Testis (tissue), 2 donors: ENCODE data around the gene INF2.

Source experiments
- CTCF ChIP-seq, 3 experiments: fragments of 450-650 bp in 2 of 3; fragments of 200-600 bp in 1 of 3; sonication (generic) in 1 of 3; IDR thresholded peaks; one replicate each; pipeline ENCODE4 v1.5.1; 2016 to 2019; ENCODE audit warnings: antibody characterized with exemption in 3 of 3, mild to moderate bottlenecking in 2 of 3, moderate library complexity in 1 of 3
- POLR2A ChIP-seq: fragments of 450-650 bp; IDR thresholded peaks from one replicate; pipeline ENCODE4 v1.6.1; 2017; ENCODE audit warnings: antibody characterized with exemption, mild to moderate bottlenecking, moderate library complexity

GRCh38 chr14:104685998-104686610 is 3.3 kb upstream of the INF2 start:
- TF ChIP-seq CTCF (IDR thresholded peaks at IDR 0.05) (no peak), POLR2A (no peak)
